ENCODE results near the gene TRIM61.

GRCh38 chr4:164946810-164947209 is 30.6 kb downstream of the TRIM61 start:
- no peak for TF ChIP-seq CTCF (IDR thresholded peaks at IDR 0.05)
- TF ChIP-seq POLR2A (IDR thresholded peaks at IDR 0.05) = no peak

All from esophagus squamous epithelium (tissue), 4 donors.